ENCODE results near the gene SLC6A12.

The SLC6A12 gene

GRCh38 chr12:214003-214741 lies at the start of gene SLC6A12:
Gene SLC6A12 (minus strand): TSS chr12:214157. CDS start chr12:209986, 4,171 bp downstream.
- Histone ChIP-seq H3K27me3 (ENCODE audit: insufficient read depth, poor library complexity, severe bottlenecking) (peaks cover 24% of the 10 kb centered on the region), H3K9me3 (ENCODE audit: severe bottlenecking) (no peaks in the 10 kb centered on the region), H3K4me3 (ENCODE audit: severe bottlenecking) (no peak within 1 kb of the TSS), H3K27ac (ENCODE audit: poor library complexity, severe bottlenecking) (no peak within 1 kb of the TSS), H3K36me3 (ENCODE audit: low read depth) (no peaks in the 10 kb centered on the region), H3K4me1 (ENCODE audit: insufficient read depth, poor library complexity, severe bottlenecking) (no peaks in the 10 kb centered on the region)
- TF ChIP-seq CTCF (IDR thresholded peaks at IDR 0.05; ENCODE audit: poor library complexity, severe bottlenecking): no peak
- no peak for DNase-seq (ENCODE audit: low spot score)
- ATAC-seq (ENCODE audit: low read depth): no peak

GRCh38 chr12:263574-263973 lies 49.6 kb upstream of the SLC6A12 start:
- H3K36me3 ChIP-seq (ENCODE audit: low read depth): no peaks in the 10 kb centered on the region
- DNase-seq (ENCODE audit: low spot score) (no peak), ATAC-seq (ENCODE audit: low read depth) (peak; percentile 45; the same call in 2 of the 3 replicates)
- no peak for TF ChIP-seq CTCF (IDR thresholded peaks at IDR 0.05; ENCODE audit: poor library complexity, severe bottlenecking)
- no peak overlapping the region for H3K4me3 ChIP-seq (ENCODE audit: severe bottlenecking)
- H3K4me1 ChIP-seq (ENCODE audit: insufficient read depth, poor library complexity, severe bottlenecking): no peaks in the 10 kb centered on the region
- peaks cover 19% of the 10 kb centered on the region for H3K27me3 ChIP-seq (ENCODE audit: insufficient read depth, poor library complexity, severe bottlenecking)
- no peak overlapping the region for H3K27ac ChIP-seq (ENCODE audit: poor library complexity, severe bottlenecking)
- no peaks in the 10 kb centered on the region for H3K9me3 ChIP-seq (ENCODE audit: severe bottlenecking)

DNA sequence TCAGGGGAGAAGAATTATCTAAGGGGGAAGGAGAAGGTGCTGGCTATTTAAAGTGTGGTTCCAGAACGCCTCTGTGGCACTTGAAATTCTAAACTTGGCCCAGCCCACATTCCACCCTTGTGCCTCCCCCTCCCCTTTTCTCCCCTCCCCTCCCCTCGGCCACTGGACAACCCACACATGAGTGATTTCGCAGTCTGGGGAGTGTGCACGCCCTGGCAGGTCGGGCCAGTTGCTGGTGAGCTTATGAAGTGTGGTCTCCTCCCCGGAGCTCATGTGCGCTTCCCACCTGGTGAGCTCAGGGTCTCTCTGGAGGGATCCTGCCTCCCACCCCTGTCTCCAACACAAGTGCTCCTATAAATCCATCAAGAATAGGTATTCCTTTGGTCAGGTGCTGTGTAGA lies 48.9 kb upstream of the SLC6A12 start, which contains the start of gene SLC6A13:
Gene SLC6A13 (minus strand): TSS at position 20 of the 400 bp plus-strand sequence. CDS start 2,784 bp downstream, outside the sequence.
- H3K4me3 ChIP-seq (ENCODE audit: severe bottlenecking): no peak within 1 kb of the TSS
- H3K27me3 ChIP-seq (ENCODE audit: insufficient read depth, poor library complexity, severe bottlenecking): peaks cover 23% of the 10 kb centered on the region
- no peaks in the 10 kb centered on the region for H3K9me3 ChIP-seq (ENCODE audit: severe bottlenecking)
- no peak for DNase-seq (ENCODE audit: low spot score)
- no peaks in the 10 kb centered on the region for H3K4me1 ChIP-seq (ENCODE audit: insufficient read depth, poor library complexity, severe bottlenecking)
- H3K36me3 ChIP-seq (ENCODE audit: low read depth): no peaks in the 10 kb centered on the region
- no peak for TF ChIP-seq CTCF (IDR thresholded peaks at IDR 0.05; ENCODE audit: poor library complexity, severe bottlenecking)
- H3K27ac ChIP-seq (ENCODE audit: poor library complexity, severe bottlenecking): no peak within 1 kb of the TSS
- ATAC-seq (ENCODE audit: low read depth): peak; percentile 23; the same call in 1 of the 3 replicates

- Histone ChIP-seq H3K27ac (ENCODE audit: poor library complexity, severe bottlenecking) (no peak overlapping the region), H3K27me3 (ENCODE audit: insufficient read depth, poor library complexity, severe bottlenecking) (peaks cover 25% of the 10 kb centered on the region), H3K9me3 (ENCODE audit: severe bottlenecking) (no peaks in the 10 kb centered on the region), H3K4me3 (ENCODE audit: severe bottlenecking) (no peak overlapping the region), H3K36me3 (ENCODE audit: low read depth) (no peaks in the 10 kb centered on the region), H3K4me1 (ENCODE audit: insufficient read depth, poor library complexity, severe bottlenecking) (no peaks in the 10 kb centered on the region)
- TF ChIP-seq CTCF (IDR thresholded peaks at IDR 0.05; ENCODE audit: poor library complexity, severe bottlenecking): no peak
- DNase-seq (ENCODE audit: low spot score) (no peak), ATAC-seq (ENCODE audit: low read depth) (no peak)
Observed at GRCh38 chr12:262113-262512, 48.2 kb upstream of the SLC6A12 start.

Measured in RWPE2 (cell line).